PC-3 (cell line): Measurements from ENCODE around the gene CYTH2. TPM values are rescaled to one million over a fixed set of nuclear protein-coding genes. Genes with fewer than 3 reads are reported as not detected.

Source experiments
- ATAC-seq: fragments of 200-7000 bp; cut with Tn5 transposase; 2 replicates; pipeline ENCODE4 v1.9.1; 2020; ENCODE audit warnings: mild to moderate bottlenecking, moderate library complexity
- BruUV-seq: library from RNA; stranded (reverse); fragments of 400-500 nt; replicated peaks from 2 replicates; lab custom pipeline; 2021; lab: Mats Ljungman, UMichigan
- CTCF ChIA-PET: fragments of 300-600 bp; sonication (Branson Sonifier 250); formaldehyde crosslinking; loops from one replicate; lab custom pipeline; 2022; ENCODE audit warnings: antibody characterized with exemption; lab: Charles Lee
- POLR2A ChIA-PET: fragments of 300-600 bp; sonication (Branson Sonifier 250); formaldehyde crosslinking; loops from one replicate; lab custom pipeline; 2022; ENCODE audit warnings: antibody characterized with exemption; ENCODE audit not compliant: unreplicated experiment; lab: Charles Lee
- DNase-seq: peaks from one replicate; pipeline ENCODE4 v3.0.0-alpha.2; 2015
- H2AFZ ChIP-seq: fragments of 300-600 bp; sonication (generic); 2 replicates; pipeline ENCODE4 v1.6.0; 2016; ENCODE audit warnings: antibody characterized with exemption, low read length
- H3F3A ChIP-seq: fragments of 300-600 bp; sonication (generic); one replicate; pipeline ENCODE4 v1.6.0; 2017; ENCODE audit warnings: antibody characterized with exemption, low read length, control low read depth, mild to moderate bottlenecking; ENCODE audit not compliant: unreplicated experiment
- H3K27ac ChIP-seq: fragments of 300-600 bp; sonication (generic); 2 replicates; pipeline ENCODE4 v1.5.1; 2016; ENCODE audit warnings: mild to moderate bottlenecking, low read length
- H3K27me3 ChIP-seq: fragments of 300-600 bp; sonication (generic); 2 replicates; pipeline ENCODE4 v1.6.1; 2016; ENCODE audit warnings: low read length, mixed read lengths
- H3K36me3 ChIP-seq: fragments of 300-600 bp; sonication (generic); 2 replicates; pipeline ENCODE4 v1.6.1; 2016; ENCODE audit warnings: low read depth, mixed run types, low read length, mixed read lengths
- H3K4me1 ChIP-seq: fragments of 300-600 bp; sonication (generic); 2 replicates; pipeline ENCODE4 v1.5.1; 2016; ENCODE audit warnings: low read length; ENCODE audit not compliant: insufficient read depth
- H3K4me2 ChIP-seq: fragments of 300-600 bp; sonication (generic); 2 replicates; pipeline ENCODE4 v1.6.0; 2016; ENCODE audit warnings: low read length
- H3K4me3 ChIP-seq: fragments of 300-600 bp; sonication (generic); 2 replicates; pipeline ENCODE4 v1.5.1; 2016; ENCODE audit warnings: mild to moderate bottlenecking, low read length, mixed read lengths
- H3K79me2 ChIP-seq: fragments of 300-600 bp; sonication (generic); 2 replicates; pipeline ENCODE4 v1.6.1; 2017; ENCODE audit warnings: low read length, mixed read lengths
- H3K9ac ChIP-seq: fragments of 300-600 bp; sonication (generic); 2 replicates; pipeline ENCODE4 v1.6.0; 2016; ENCODE audit warnings: mild to moderate bottlenecking, low read length
- H3K9me2 ChIP-seq: fragments of 300-600 bp; sonication (generic); replicated peaks from 2 replicates; pipeline ENCODE4 v1.6.1; 2016; ENCODE audit warnings: mixed run types, low read length, mixed read lengths
- H3K9me3 ChIP-seq: fragments of 300-600 bp; sonication (generic); 2 replicates; pipeline ENCODE4 v1.6.1; 2016; ENCODE audit warnings: low read length, mixed read lengths
- H4K20me1 ChIP-seq: fragments of 300-600 bp; sonication (generic); 2 replicates; pipeline ENCODE4 v1.6.1; 2016; ENCODE audit warnings: low read length, mixed read lengths
- EZH2 ChIP-seq: fragments of 300-600 bp; sonication (generic); IDR thresholded peaks from one replicate; pipeline ENCODE4 v1.6.1; 2017; ENCODE audit warnings: antibody characterized with exemption, mild to moderate bottlenecking, low read length; ENCODE audit not compliant: unreplicated experiment
- EZH2phosphoT487 ChIP-seq: fragments of 300-600 bp; sonication (generic); IDR thresholded peaks from 2 replicates; pipeline ENCODE4 v1.6.1; 2018; ENCODE audit warnings: mild to moderate bottlenecking, antibody characterized with exemption, low read length, borderline replicate concordance
- intact Hi-C: fragments of 100-400 bp; cut with micrococcal nuclease; formaldehyde crosslinking; loops from 2 replicates; pipeline ENCODE4 v1.9.0; 2023
- total RNA-seq: library from RNA; depleted of rRNA; stranded (reverse); fragments of >200 nt; gene quantifications from 2 replicates; pipeline ENCODE4 v1.2.3, GENCODE V29; 2014
- TF ChIP-seq, protein P1 (sequence below): fragments of 300-600 bp; sonication (generic); conservative IDR thresholded peaks from 2 replicates; pipeline ENCODE4 v1.5.1; 2017; ENCODE audit warnings: antibody characterized with exemption, low read depth, mild to moderate bottlenecking, low read length

Gene CYTH2
- total RNA-seq, 1 experiment from 2014 or later = 50.5 TPM

DNA sequence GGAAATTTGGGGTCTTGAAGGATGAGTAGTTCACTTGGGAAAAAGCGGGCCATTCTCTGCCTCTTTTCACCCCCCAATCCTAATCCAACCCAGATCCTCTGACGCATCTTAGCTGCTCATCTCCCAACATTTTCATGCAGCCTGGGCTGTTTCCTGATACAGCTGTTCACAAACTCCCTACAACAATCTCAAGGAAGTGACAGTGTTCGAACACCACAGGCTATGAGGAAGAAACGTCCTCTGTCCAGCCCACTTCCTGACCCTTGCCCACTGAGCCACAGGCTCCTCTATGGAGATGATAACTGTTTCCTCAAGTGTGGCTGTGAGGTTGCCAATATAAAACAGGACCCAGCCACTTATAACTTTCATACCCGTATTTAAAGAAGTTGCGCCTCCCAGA lies 26.2 kb downstream of the CYTH2 start:
- Histone ChIP-seq H4K20me1 (no peaks in the 10 kb centered on the region), H3K9me3 (no peaks in the 10 kb centered on the region), H2AFZ (no peak overlapping the region), H3K4me1 (0 out of 2 replicates have a peak, but pooled peaks cover 3% of the 10 kb centered on the region), H3K9ac (no peak overlapping the region), H3K79me2 (peaks cover 4% of the 10 kb centered on the region; the same call in 1 of the 2 replicates), H3K4me3 (no peak overlapping the region), H3K27ac (no peak overlapping the region), H3K36me3 (no peaks in the 10 kb centered on the region), H3K4me2 (no peak overlapping the region), H3K9me2 (no peaks in the 10 kb centered on the region), H3K27me3 (no peaks in the 10 kb centered on the region), H3F3A (no peaks in the 10 kb centered on the region)
- TF ChIP-seq EZH2phosphoT487 (no peak), EZH2 (no peak)
- TF ChIP-seq, protein P1, sequence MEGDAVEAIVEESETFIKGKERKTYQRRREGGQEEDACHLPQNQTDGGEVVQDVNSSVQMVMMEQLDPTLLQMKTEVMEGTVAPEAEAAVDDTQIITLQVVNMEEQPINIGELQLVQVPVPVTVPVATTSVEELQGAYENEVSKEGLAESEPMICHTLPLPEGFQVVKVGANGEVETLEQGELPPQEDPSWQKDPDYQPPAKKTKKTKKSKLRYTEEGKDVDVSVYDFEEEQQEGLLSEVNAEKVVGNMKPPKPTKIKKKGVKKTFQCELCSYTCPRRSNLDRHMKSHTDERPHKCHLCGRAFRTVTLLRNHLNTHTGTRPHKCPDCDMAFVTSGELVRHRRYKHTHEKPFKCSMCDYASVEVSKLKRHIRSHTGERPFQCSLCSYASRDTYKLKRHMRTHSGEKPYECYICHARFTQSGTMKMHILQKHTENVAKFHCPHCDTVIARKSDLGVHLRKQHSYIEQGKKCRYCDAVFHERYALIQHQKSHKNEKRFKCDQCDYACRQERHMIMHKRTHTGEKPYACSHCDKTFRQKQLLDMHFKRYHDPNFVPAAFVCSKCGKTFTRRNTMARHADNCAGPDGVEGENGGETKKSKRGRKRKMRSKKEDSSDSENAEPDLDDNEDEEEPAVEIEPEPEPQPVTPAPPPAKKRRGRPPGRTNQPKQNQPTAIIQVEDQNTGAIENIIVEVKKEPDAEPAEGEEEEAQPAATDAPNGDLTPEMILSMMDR = no peak
- ChIA-PET CTCF (no interaction called here), POLR2A (no interaction called here)
- intact Hi-C loops = no loop called here
- BruUV-seq = no TSS peak
- DNase-seq = no peak
- ATAC-seq = no peak

DNA sequence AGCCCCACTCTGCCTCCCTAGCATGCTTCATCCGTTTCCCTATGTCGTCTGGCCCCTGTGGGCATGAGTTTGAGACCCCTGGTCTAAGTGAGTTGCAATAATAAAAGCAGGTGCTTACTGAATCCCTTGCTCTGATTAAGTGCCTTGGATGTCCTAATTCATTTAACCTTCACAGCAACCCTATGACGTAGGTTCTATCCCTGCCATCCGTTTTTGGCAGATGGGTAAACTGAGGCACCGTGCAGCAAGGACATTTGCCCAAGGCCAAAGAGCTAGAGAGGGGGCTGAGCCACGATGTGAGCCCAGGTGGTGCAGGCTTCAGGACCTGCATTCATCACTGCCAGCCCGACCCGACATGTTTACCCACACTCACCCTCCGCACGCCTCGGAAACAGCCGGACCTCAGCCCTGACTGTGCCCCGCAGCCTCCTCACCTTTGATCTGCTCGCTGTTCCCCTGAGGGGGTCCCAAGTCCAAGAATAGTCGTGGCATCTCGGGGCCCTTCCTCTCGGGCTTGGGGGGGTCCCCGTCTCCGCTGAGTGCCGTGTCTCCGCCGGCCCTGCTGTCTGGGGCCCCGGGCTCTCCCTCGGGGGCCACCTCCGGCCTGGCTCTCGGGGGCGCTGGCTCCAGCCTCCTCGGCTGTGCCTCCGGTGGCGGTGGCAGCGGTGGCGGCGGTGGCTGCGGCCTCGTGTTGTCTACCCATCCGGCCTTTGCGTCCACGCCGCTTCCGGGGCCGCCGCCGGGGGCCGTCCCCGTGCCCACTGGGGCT lies 28.0 kb downstream of the CYTH2 start:
- Histone ChIP-seq H4K20me1 (no peaks in the 10 kb centered on the region), H3K9ac (no peak overlapping the region), H3K36me3 (no peaks in the 10 kb centered on the region), H3K4me3 (no peak overlapping the region), H3K27ac (no peak overlapping the region), H3K4me1 (peaks cover 10% of the 10 kb centered on the region; the same call in 1 of the 2 replicates), H3K4me2 (no peak overlapping the region), H3K27me3 (no peaks in the 10 kb centered on the region), H3K9me2 (no peaks in the 10 kb centered on the region), H3K79me2 (peaks cover 4% of the 10 kb centered on the region; the same call in 1 of the 2 replicates), H3K9me3 (no peaks in the 10 kb centered on the region), H3F3A (no peaks in the 10 kb centered on the region), H2AFZ (no peak overlapping the region)
- ChIA-PET CTCF (no interaction called here), POLR2A (no interaction called here)
- intact Hi-C loops = no loop called here
- DNase-seq = no peak
- ATAC-seq = no peak
- BruUV-seq = no TSS peak
- TF ChIP-seq, protein P1 = no peak
- TF ChIP-seq EZH2 (no peak), EZH2phosphoT487 (no peak)
